ENCODE data around the gene POLR2J3.
"Not testable (repeated sequence)": the region's sequence is repeated elsewhere in the genome, so short reads cannot be mapped to it uniquely, and the experiment has no call there.

POLR2J3 gene

GRCh38 chr7:102610441-102610840 is 38.1 kb upstream of the POLR2J3 start:
- not testable (repeated sequence) for H3K36me3 ChIP-seq (ENCODE audit: control insufficient read depth in 2 of 2, insufficient read depth in 2 of 2, low read length in 2 of 2); H3K4me1 ChIP-seq (ENCODE audit: control insufficient read depth in 2 of 2, insufficient read depth in 2 of 2, low read length in 2 of 2); H3K9ac ChIP-seq (ENCODE audit: low read depth in 1 of 2, low read length in 2 of 2); H3K9me3 ChIP-seq (ENCODE audit: control insufficient read depth in 2 of 2, low read length in 2 of 2); H3K4me3 ChIP-seq (ENCODE audit: low read length in 2 of 2); H3K27me3 ChIP-seq (ENCODE audit: control insufficient read depth in 2 of 2, insufficient read depth in 2 of 2, low read length in 2 of 2); H3K27ac ChIP-seq (ENCODE audit: low read depth in 2 of 2, low read length in 2 of 2)

- H3K9ac ChIP-seq (ENCODE audit: low read depth in 1 of 2, low read length in 2 of 2); H3K4me3 ChIP-seq (ENCODE audit: low read length in 2 of 2); H3K36me3 ChIP-seq (ENCODE audit: control insufficient read depth in 2 of 2, insufficient read depth in 2 of 2, low read length in 2 of 2); H3K27me3 ChIP-seq (ENCODE audit: control insufficient read depth in 2 of 2, insufficient read depth in 2 of 2, low read length in 2 of 2); H3K9me3 ChIP-seq (ENCODE audit: control insufficient read depth in 2 of 2, low read length in 2 of 2); H3K4me1 ChIP-seq (ENCODE audit: control insufficient read depth in 2 of 2, insufficient read depth in 2 of 2, low read length in 2 of 2); H3K27ac ChIP-seq (ENCODE audit: low read depth in 2 of 2, low read length in 2 of 2): not testable (repeated sequence)
These were observed 37.4 kb upstream of the POLR2J3 start for GRCh38 chr7:102609734-102610133.

GRCh38 chr7:102606848-102607247 is 34.5 kb upstream of the POLR2J3 start:
- H3K27ac ChIP-seq (ENCODE audit: low read depth in 2 of 2, low read length in 2 of 2); H3K27me3 ChIP-seq (ENCODE audit: control insufficient read depth in 2 of 2, insufficient read depth in 2 of 2, low read length in 2 of 2); H3K4me3 ChIP-seq (ENCODE audit: low read length in 2 of 2); H3K9me3 ChIP-seq (ENCODE audit: control insufficient read depth in 2 of 2, low read length in 2 of 2); H3K4me1 ChIP-seq (ENCODE audit: control insufficient read depth in 2 of 2, insufficient read depth in 2 of 2, low read length in 2 of 2); H3K36me3 ChIP-seq (ENCODE audit: control insufficient read depth in 2 of 2, insufficient read depth in 2 of 2, low read length in 2 of 2); H3K9ac ChIP-seq (ENCODE audit: low read depth in 1 of 2, low read length in 2 of 2): not testable (repeated sequence)

- H3K27me3 ChIP-seq (ENCODE audit: control insufficient read depth in 2 of 2, insufficient read depth in 2 of 2, low read length in 2 of 2); H3K36me3 ChIP-seq (ENCODE audit: control insufficient read depth in 2 of 2, insufficient read depth in 2 of 2, low read length in 2 of 2); H3K9ac ChIP-seq (ENCODE audit: low read depth in 1 of 2, low read length in 2 of 2); H3K27ac ChIP-seq (ENCODE audit: low read depth in 2 of 2, low read length in 2 of 2); H3K4me3 ChIP-seq (ENCODE audit: low read length in 2 of 2); H3K9me3 ChIP-seq (ENCODE audit: control insufficient read depth in 2 of 2, low read length in 2 of 2); H3K4me1 ChIP-seq (ENCODE audit: control insufficient read depth in 2 of 2, insufficient read depth in 2 of 2, low read length in 2 of 2): not testable (repeated sequence)
These were observed 32.2 kb upstream of the POLR2J3 start for GRCh38 chr7:102604431-102605145.

GRCh38 chr7:102602317-102602716 is 29.9 kb upstream of the POLR2J3 start:
- not testable (repeated sequence) for H3K9ac ChIP-seq (ENCODE audit: low read depth in 1 of 2, low read length in 2 of 2); H3K27me3 ChIP-seq (ENCODE audit: control insufficient read depth in 2 of 2, insufficient read depth in 2 of 2, low read length in 2 of 2); H3K4me1 ChIP-seq (ENCODE audit: control insufficient read depth in 2 of 2, insufficient read depth in 2 of 2, low read length in 2 of 2); H3K27ac ChIP-seq (ENCODE audit: low read depth in 2 of 2, low read length in 2 of 2); H3K4me3 ChIP-seq (ENCODE audit: low read length in 2 of 2); H3K9me3 ChIP-seq (ENCODE audit: control insufficient read depth in 2 of 2, low read length in 2 of 2); H3K36me3 ChIP-seq (ENCODE audit: control insufficient read depth in 2 of 2, insufficient read depth in 2 of 2, low read length in 2 of 2)

GRCh38 chr7:102599699-102600098 is 27.3 kb upstream of the POLR2J3 start:
- not testable (repeated sequence) for H3K27ac ChIP-seq (ENCODE audit: low read depth in 2 of 2, low read length in 2 of 2); H3K27me3 ChIP-seq (ENCODE audit: control insufficient read depth in 2 of 2, insufficient read depth in 2 of 2, low read length in 2 of 2); H3K36me3 ChIP-seq (ENCODE audit: control insufficient read depth in 2 of 2, insufficient read depth in 2 of 2, low read length in 2 of 2); H3K9ac ChIP-seq (ENCODE audit: low read depth in 1 of 2, low read length in 2 of 2); H3K4me1 ChIP-seq (ENCODE audit: control insufficient read depth in 2 of 2, insufficient read depth in 2 of 2, low read length in 2 of 2); H3K9me3 ChIP-seq (ENCODE audit: control insufficient read depth in 2 of 2, low read length in 2 of 2); H3K4me3 ChIP-seq (ENCODE audit: low read length in 2 of 2)

- H3K27ac ChIP-seq (ENCODE audit: low read depth in 2 of 2, low read length in 2 of 2); H3K9ac ChIP-seq (ENCODE audit: low read depth in 1 of 2, low read length in 2 of 2); H3K4me1 ChIP-seq (ENCODE audit: control insufficient read depth in 2 of 2, insufficient read depth in 2 of 2, low read length in 2 of 2); H3K36me3 ChIP-seq (ENCODE audit: control insufficient read depth in 2 of 2, insufficient read depth in 2 of 2, low read length in 2 of 2); H3K9me3 ChIP-seq (ENCODE audit: control insufficient read depth in 2 of 2, low read length in 2 of 2); H3K4me3 ChIP-seq (ENCODE audit: low read length in 2 of 2); H3K27me3 ChIP-seq (ENCODE audit: control insufficient read depth in 2 of 2, insufficient read depth in 2 of 2, low read length in 2 of 2): not testable (repeated sequence)
These were observed 23.7 kb upstream of the POLR2J3 start for GRCh38 chr7:102596036-102596435.

- not testable (repeated sequence) for H3K36me3 ChIP-seq (ENCODE audit: control insufficient read depth in 2 of 2, insufficient read depth in 2 of 2, low read length in 2 of 2); H3K9me3 ChIP-seq (ENCODE audit: control insufficient read depth in 2 of 2, low read length in 2 of 2); H3K4me3 ChIP-seq (ENCODE audit: low read length in 2 of 2); H3K4me1 ChIP-seq (ENCODE audit: control insufficient read depth in 2 of 2, insufficient read depth in 2 of 2, low read length in 2 of 2); H3K9ac ChIP-seq (ENCODE audit: low read depth in 1 of 2, low read length in 2 of 2); H3K27ac ChIP-seq (ENCODE audit: low read depth in 2 of 2, low read length in 2 of 2); H3K27me3 ChIP-seq (ENCODE audit: control insufficient read depth in 2 of 2, insufficient read depth in 2 of 2, low read length in 2 of 2)
These were observed 21.4 kb upstream of the POLR2J3 start for GRCh38 chr7:102593637-102594334.

- not testable (repeated sequence) for H3K36me3 ChIP-seq (ENCODE audit: control insufficient read depth in 2 of 2, insufficient read depth in 2 of 2, low read length in 2 of 2); H3K4me3 ChIP-seq (ENCODE audit: low read length in 2 of 2); H3K9me3 ChIP-seq (ENCODE audit: control insufficient read depth in 2 of 2, low read length in 2 of 2); H3K27ac ChIP-seq (ENCODE audit: low read depth in 2 of 2, low read length in 2 of 2); H3K27me3 ChIP-seq (ENCODE audit: control insufficient read depth in 2 of 2, insufficient read depth in 2 of 2, low read length in 2 of 2); H3K9ac ChIP-seq (ENCODE audit: low read depth in 1 of 2, low read length in 2 of 2); H3K4me1 ChIP-seq (ENCODE audit: control insufficient read depth in 2 of 2, insufficient read depth in 2 of 2, low read length in 2 of 2)
These were observed 20.2 kb upstream of the POLR2J3 start for GRCh38 chr7:102592477-102593019.

GRCh38 chr7:102589857-102590256 is 17.5 kb upstream of the POLR2J3 start:
- not testable (repeated sequence) for H3K36me3 ChIP-seq (ENCODE audit: control insufficient read depth in 2 of 2, insufficient read depth in 2 of 2, low read length in 2 of 2); H3K9me3 ChIP-seq (ENCODE audit: control insufficient read depth in 2 of 2, low read length in 2 of 2); H3K27me3 ChIP-seq (ENCODE audit: control insufficient read depth in 2 of 2, insufficient read depth in 2 of 2, low read length in 2 of 2); H3K4me1 ChIP-seq (ENCODE audit: control insufficient read depth in 2 of 2, insufficient read depth in 2 of 2, low read length in 2 of 2); H3K4me3 ChIP-seq (ENCODE audit: low read length in 2 of 2); H3K27ac ChIP-seq (ENCODE audit: low read depth in 2 of 2, low read length in 2 of 2); H3K9ac ChIP-seq (ENCODE audit: low read depth in 1 of 2, low read length in 2 of 2)

Measured in mucosa of rectum (tissue), 2 donors.